Breast epithelium (tissue), 3 donors: ENCODE data around the gene EHHADH.

Experiments used
- CTCF ChIP-seq, 3 donors: fragments of 450-650 bp; IDR thresholded peaks; one replicate each; pipeline ENCODE4 v1.5.1; 2016 to 2017; ENCODE audit warnings: antibody characterized with exemption in 3 of 3, mild to moderate bottlenecking in 3 of 3, moderate library complexity in 3 of 3
- POLR2AphosphoS5 ChIP-seq, 3 donors: sonication (generic); formaldehyde crosslinking; IDR thresholded peaks; one replicate each; pipeline ENCODE4 v1.6.1; 2017; ENCODE audit warnings: antibody characterized with exemption in 3 of 3

GRCh38 chr3:185257334-185257733 lies 3.5 kb upstream of the EHHADH start:
- TF ChIP-seq CTCF (IDR thresholded peaks at IDR 0.05) (no peak), POLR2AphosphoS5 (IDR thresholded peaks at IDR 0.05) (no peak)
